Gastroesophageal sphincter (tissue), 3 donors: ENCODE measurements around the gene SPRY4.

Source experiments
- CTCF ChIP-seq, 4 experiments: fragments of 200-600 bp in 2 of 4; fragments of 450-650 bp in 2 of 4; sonication (generic) in 1 of 4; IDR thresholded peaks; one replicate each; pipeline ENCODE4 v1.5.1; 2017 to 2019; ENCODE audit warnings: antibody characterized with exemption in 4 of 4, mild to moderate bottlenecking in 2 of 4, moderate library complexity in 2 of 4
- POLR2A ChIP-seq, 2 donors: fragments of 450-650 bp; IDR thresholded peaks; one replicate each; pipeline ENCODE4 v1.6.1; 2017; ENCODE audit warnings: antibody characterized with exemption in 2 of 2, mild to moderate bottlenecking in 2 of 2, moderate library complexity in 1 of 2
- POLR2AphosphoS5 ChIP-seq: sonication (generic); formaldehyde crosslinking; IDR thresholded peaks from one replicate; pipeline ENCODE4 v1.6.1; 2017; ENCODE audit warnings: antibody characterized with exemption

GRCh38 chr5:142323480-142324135, 1.2 kb downstream of the SPRY4 start:
- TF ChIP-seq CTCF (IDR thresholded peaks at IDR 0.05) (no peak), POLR2AphosphoS5 (no peak), POLR2A (IDR thresholded peaks at IDR 0.05) (no peak)
